Measurements from ENCODE around the gene RAPGEF6.

Gene RAPGEF6

GRCh38 chr5:131394128-131394527 is 240.9 kb downstream of the RAPGEF6 start:
- Histone ChIP-seq H3K9me2 (replicated peaks; ENCODE audit: control insufficient read depth, low read length) (no peaks in the 10 kb centered on the region), H3K4me2 (ENCODE audit: low read length) (no peak overlapping the region), H3K27me3 (ENCODE audit: control insufficient read depth, low read length) (no peaks in the 10 kb centered on the region), H3F3A (ENCODE audit: control insufficient read depth, insufficient read depth) (no peaks in the 10 kb centered on the region), H3K27ac (ENCODE audit: low read depth, low read length) (no peak overlapping the region), H3K4me1 (ENCODE audit: control insufficient read depth, low read length) (peaks cover 7% of the 10 kb centered on the region), H3K36me3 (ENCODE audit: control insufficient read depth, low read length) (peaks cover 87% of the 10 kb centered on the region), H3K9me3 (ENCODE audit: control insufficient read depth, insufficient read depth, low read length) (no peaks in the 10 kb centered on the region), H4K20me1 (ENCODE audit: control insufficient read depth, insufficient read depth, low read depth, low read length) (no peaks in the 10 kb centered on the region), H3K79me2 (ENCODE audit: control insufficient read depth, low read length) (no peaks in the 10 kb centered on the region), H3K4me3 (ENCODE audit: low read length) (no peak overlapping the region)
- TF ChIP-seq, protein P1, sequence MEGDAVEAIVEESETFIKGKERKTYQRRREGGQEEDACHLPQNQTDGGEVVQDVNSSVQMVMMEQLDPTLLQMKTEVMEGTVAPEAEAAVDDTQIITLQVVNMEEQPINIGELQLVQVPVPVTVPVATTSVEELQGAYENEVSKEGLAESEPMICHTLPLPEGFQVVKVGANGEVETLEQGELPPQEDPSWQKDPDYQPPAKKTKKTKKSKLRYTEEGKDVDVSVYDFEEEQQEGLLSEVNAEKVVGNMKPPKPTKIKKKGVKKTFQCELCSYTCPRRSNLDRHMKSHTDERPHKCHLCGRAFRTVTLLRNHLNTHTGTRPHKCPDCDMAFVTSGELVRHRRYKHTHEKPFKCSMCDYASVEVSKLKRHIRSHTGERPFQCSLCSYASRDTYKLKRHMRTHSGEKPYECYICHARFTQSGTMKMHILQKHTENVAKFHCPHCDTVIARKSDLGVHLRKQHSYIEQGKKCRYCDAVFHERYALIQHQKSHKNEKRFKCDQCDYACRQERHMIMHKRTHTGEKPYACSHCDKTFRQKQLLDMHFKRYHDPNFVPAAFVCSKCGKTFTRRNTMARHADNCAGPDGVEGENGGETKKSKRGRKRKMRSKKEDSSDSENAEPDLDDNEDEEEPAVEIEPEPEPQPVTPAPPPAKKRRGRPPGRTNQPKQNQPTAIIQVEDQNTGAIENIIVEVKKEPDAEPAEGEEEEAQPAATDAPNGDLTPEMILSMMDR (IDR thresholded peaks at IDR 0.05; ENCODE audit: low read depth, low read length, poor library complexity, severe bottlenecking), result no peak
- no peak for TF ChIP-seq EZH2phosphoT487 (IDR thresholded peaks at IDR 0.05; ENCODE audit: borderline replicate concordance, low read length)

DNA sequence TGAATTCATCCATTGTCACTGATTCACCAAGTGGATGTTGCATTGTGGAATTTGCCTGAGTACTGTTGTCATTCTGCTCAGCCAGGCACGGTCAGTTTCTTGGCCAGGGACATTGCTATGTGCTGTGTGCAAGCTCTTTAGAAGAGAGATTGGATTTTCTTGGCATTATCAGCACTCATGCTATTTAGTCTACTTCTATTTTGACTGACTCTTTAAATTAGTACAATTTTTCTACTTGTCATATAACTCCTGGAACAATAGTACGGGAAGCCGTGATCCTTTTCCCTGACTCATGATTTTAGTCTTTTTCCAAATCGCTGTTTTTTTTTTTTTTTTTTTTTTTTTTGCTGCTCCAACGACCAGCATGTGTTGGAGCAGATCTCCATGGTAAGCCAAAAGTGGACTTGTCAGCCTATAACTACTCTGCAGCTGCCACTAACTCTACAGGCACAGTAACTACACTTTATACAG is 241.5 kb downstream of the RAPGEF6 start:
- H3K4me1 ChIP-seq (ENCODE audit: control insufficient read depth, low read length), result peaks cover under 1% of the 10 kb centered on the region
- H3K9me2 ChIP-seq (replicated peaks; ENCODE audit: control insufficient read depth, low read length), result no peaks in the 10 kb centered on the region
- no peaks in the 10 kb centered on the region for H3F3A ChIP-seq (ENCODE audit: control insufficient read depth, insufficient read depth)
- H3K36me3 ChIP-seq (ENCODE audit: control insufficient read depth, low read length), result peaks cover 86% of the 10 kb centered on the region
- H3K4me3 ChIP-seq (ENCODE audit: low read length), result no peak overlapping the region
- no peaks in the 10 kb centered on the region for H3K27me3 ChIP-seq (ENCODE audit: control insufficient read depth, low read length)
- H3K9me3 ChIP-seq (ENCODE audit: control insufficient read depth, insufficient read depth, low read length), result no peaks in the 10 kb centered on the region
- H4K20me1 ChIP-seq (ENCODE audit: control insufficient read depth, insufficient read depth, low read depth, low read length), result no peaks in the 10 kb centered on the region
- H3K4me2 ChIP-seq (ENCODE audit: low read length), result no peak overlapping the region
- H3K27ac ChIP-seq (ENCODE audit: low read depth, low read length), result no peak overlapping the region
- TF ChIP-seq, protein P1 (IDR thresholded peaks at IDR 0.05; ENCODE audit: low read depth, low read length, poor library complexity, severe bottlenecking), result no peak
- no peaks in the 10 kb centered on the region for H3K79me2 ChIP-seq (ENCODE audit: control insufficient read depth, low read length)

- H3K27ac ChIP-seq (ENCODE audit: low read depth, low read length), result no peak overlapping the region
- no peaks in the 10 kb centered on the region for H3K4me1 ChIP-seq (ENCODE audit: control insufficient read depth, low read length)
- no peaks in the 10 kb centered on the region for H3F3A ChIP-seq (ENCODE audit: control insufficient read depth, insufficient read depth)
- no peaks in the 10 kb centered on the region for H3K9me2 ChIP-seq (replicated peaks; ENCODE audit: control insufficient read depth, low read length)
- H3K9me3 ChIP-seq (ENCODE audit: control insufficient read depth, insufficient read depth, low read length), result no peaks in the 10 kb centered on the region
- TF ChIP-seq EZH2phosphoT487 (IDR thresholded peaks at IDR 0.05; ENCODE audit: borderline replicate concordance, low read length), result no peak
- TF ChIP-seq, protein P1 (IDR thresholded peaks at IDR 0.05; ENCODE audit: low read depth, low read length, poor library complexity, severe bottlenecking), result no peak
- peaks cover 84% of the 10 kb centered on the region for H3K36me3 ChIP-seq (ENCODE audit: control insufficient read depth, low read length)
- no peaks in the 10 kb centered on the region for H3K27me3 ChIP-seq (ENCODE audit: control insufficient read depth, low read length)
- no peak overlapping the region for H3K4me2 ChIP-seq (ENCODE audit: low read length)
- H3K4me3 ChIP-seq (ENCODE audit: low read length), result no peak overlapping the region
- H3K79me2 ChIP-seq (ENCODE audit: control insufficient read depth, low read length), result no peaks in the 10 kb centered on the region
- H4K20me1 ChIP-seq (ENCODE audit: control insufficient read depth, insufficient read depth, low read depth, low read length), result no peaks in the 10 kb centered on the region
Measured at GRCh38 chr5:131392466-131393095, 242.4 kb downstream of the RAPGEF6 start.
